Keratinocyte (primary cell): ENCODE measurements around the gene PNKD. TPM values are rescaled to one million over a fixed set of nuclear protein-coding genes. Genes with fewer than 3 reads are reported as not detected.

Experiments
- DNase-seq: peaks from one replicate; pipeline ENCODE4 v3.0.0-alpha.2; 2011; ENCODE audit warnings: low read depth, missing footprints, low spot score
- FAIRE-seq: peaks from 2 replicates; lab custom pipeline; 2011; peaks lifted over from hg19 to GRCh38; lab: Jason Lieb, UNC
- H2AFZ ChIP-seq: 2 replicates; pipeline ENCODE4 v1.6.0; 2012; ENCODE audit warnings: low read length, control low read depth, inconsistent platforms; ENCODE audit not compliant: control insufficient read depth
- H3K27ac ChIP-seq: 2 replicates; pipeline ENCODE4 v1.5.1; 2011; ENCODE audit warnings: low read length; ENCODE audit not compliant: control insufficient read depth, insufficient read depth
- H3K27me3 ChIP-seq: 3 replicates; pipeline ENCODE4 v1.6.0; 2011; ENCODE audit warnings: low read length; ENCODE audit not compliant: control insufficient read depth, insufficient read depth; ENCODE audit errors: extremely low read depth
- H3K36me3 ChIP-seq, 2 experiments: 2 replicates in 1 of 2; 3 replicates in 1 of 2; pipeline ENCODE4 v1.5.1; 2011; ENCODE audit warnings: low read length in 2 of 2, mild to moderate bottlenecking in 1 of 2; ENCODE audit not compliant: control insufficient read depth in 2 of 2, insufficient read depth in 2 of 2; ENCODE audit errors: extremely low read depth in 1 of 2
- H3K4me1 ChIP-seq: 3 replicates; pipeline ENCODE4 v1.5.1; 2011; ENCODE audit warnings: low read length; ENCODE audit not compliant: control insufficient read depth, insufficient read depth; ENCODE audit errors: extremely low read depth
- H3K4me2 ChIP-seq: 3 replicates; pipeline ENCODE4 v1.6.0; 2011; ENCODE audit warnings: low read depth, low read length; ENCODE audit not compliant: control insufficient read depth, insufficient read depth; ENCODE audit errors: extremely low read depth
- H3K4me3 ChIP-seq, 3 experiments: fragments of 200-600 bp in 1 of 3; sonication (generic) in 1 of 3; 2 replicates in 2 of 3; 3 replicates in 1 of 3; pipeline ENCODE4 v1.5.1; 2011 to 2016; ENCODE audit warnings: low read length in 3 of 3, mild to moderate bottlenecking in 3 of 3, control low read depth in 2 of 3, inconsistent platforms in 1 of 3, low read depth in 1 of 3, mixed read lengths in 1 of 3, mixed run types in 1 of 3, moderate library complexity in 1 of 3; ENCODE audit not compliant: control insufficient read depth in 2 of 3, insufficient read depth in 2 of 3; ENCODE audit errors: extremely low read depth in 1 of 3
- H3K79me2 ChIP-seq: 2 replicates; pipeline ENCODE4 v1.6.0; 2012; ENCODE audit warnings: low read length; ENCODE audit not compliant: control insufficient read depth, insufficient read depth
- H3K9ac ChIP-seq: 3 replicates; pipeline ENCODE4 v1.6.0; 2011; ENCODE audit warnings: low read length; ENCODE audit not compliant: control insufficient read depth, insufficient read depth; ENCODE audit errors: extremely low read depth
- H3K9me1 ChIP-seq: 3 replicates; pipeline ENCODE4 v1.6.0; 2011; ENCODE audit warnings: low read length; ENCODE audit not compliant: control insufficient read depth, insufficient read depth; ENCODE audit errors: extremely low read depth
- H3K9me3 ChIP-seq: 2 replicates; pipeline ENCODE4 v1.5.1; 2012; ENCODE audit warnings: low read depth, low read length; ENCODE audit not compliant: control insufficient read depth
- H4K20me1 ChIP-seq: 3 replicates; pipeline ENCODE4 v1.6.0; 2011; ENCODE audit warnings: low read length; ENCODE audit not compliant: control insufficient read depth, insufficient read depth; ENCODE audit errors: extremely low read depth
- EZH2 ChIP-seq: IDR thresholded peaks from one replicate; pipeline ENCODE4 v1.6.1; 2012; ENCODE audit warnings: inconsistent platforms, mild to moderate bottlenecking, low read length, moderate library complexity
- dilution Hi-C: fragments of 300-500 bp; cut with MboI; formaldehyde crosslinking; loops from one replicate; pipeline ENCODE4 v1.7.0; 2020; ENCODE audit warnings: low sequenced_read_pairs; ENCODE audit not compliant: extremely low pct_ligation_motif_present
- polyA plus RNA-seq, 5 experiments: library from polyadenylated mRNA; depleted of rRNA in 3 of 5; stranded (reverse) in 3 of 5; stranded (forward) in 1 of 5; unstranded in 1 of 5; fragments of >200 nt; gene quantifications; 1 replicate in 1 of 5; 2 replicates in 3 of 5; 3 replicates in 1 of 5; pipeline versions ENCODE4 v1.2.1 to v1.2.3, GENCODE V29; 2011 to 2012; ENCODE audit warnings: missing spikeins in 2 of 5, low read depth in 1 of 5, low replicate concordance in 1 of 5
- TF ChIP-seq, protein P1 (sequence below), 3 experiments: IDR thresholded peaks in 1 of 3; conservative IDR thresholded peaks in 1 of 3; optimal IDR thresholded peaks in 1 of 3; 2 replicates in 2 of 3; 3 replicates in 1 of 3; pipeline versions ENCODE3 to v1.5.1; 2011; ENCODE audit warnings: low read length in 3 of 3, mild to moderate bottlenecking in 3 of 3, moderate library complexity in 2 of 3, control low read depth in 1 of 3, inconsistent platforms in 1 of 3; ENCODE audit not compliant: insufficient read depth in 2 of 3; ENCODE audit errors: extremely low read depth in 1 of 3

The PNKD gene
- polyA plus RNA-seq, 1 donor (not counting 4 experiments of a cell fraction or from before 2014, with no cell fraction given): 22.8 TPM

DNA sequence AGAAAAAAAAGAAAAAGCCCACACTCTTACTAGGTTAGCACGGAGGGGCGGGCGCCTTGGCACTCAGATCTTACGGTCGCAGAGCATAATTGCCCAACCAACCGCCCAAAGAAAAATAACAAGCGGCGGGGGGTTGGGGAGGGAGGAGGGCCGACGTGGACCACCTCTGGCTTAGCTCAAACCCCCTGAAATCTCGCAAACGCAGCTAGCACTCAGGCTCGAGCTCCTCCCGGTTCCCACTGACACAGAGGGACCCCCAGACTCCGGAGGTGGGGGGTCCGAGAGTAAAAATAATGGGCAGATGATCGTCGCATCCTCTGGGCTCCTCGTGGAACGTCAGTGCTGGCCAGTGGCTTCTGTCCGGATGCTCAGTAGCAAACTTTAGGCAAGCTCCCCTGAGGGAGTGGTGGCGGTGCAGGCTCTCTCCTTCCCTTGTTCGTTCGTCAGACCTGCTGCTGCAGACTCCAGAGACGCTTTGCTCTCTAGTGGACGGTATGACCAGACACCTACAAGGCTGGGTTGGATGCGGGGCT, 98.4 kb downstream of the PNKD start:
- Histone ChIP-seq H3K9ac (no peak overlapping the region), H3K9me3 (no peaks in the 10 kb centered on the region), H3K79me2 (no peaks in the 10 kb centered on the region), H3K27ac (no peak overlapping the region), H4K20me1 (no peaks in the 10 kb centered on the region), H3K9me1 (no peaks in the 10 kb centered on the region), H2AFZ (no peak overlapping the region), H3K4me2 (no peak overlapping the region), H3K27me3 (no peaks in the 10 kb centered on the region), H3K4me3 (no peak overlapping the region), H3K36me3 (no peaks in the 10 kb centered on the region), H3K4me1 (peaks cover 4% of the 10 kb centered on the region)
- no peak for TF ChIP-seq EZH2
- TF ChIP-seq, protein P1, sequence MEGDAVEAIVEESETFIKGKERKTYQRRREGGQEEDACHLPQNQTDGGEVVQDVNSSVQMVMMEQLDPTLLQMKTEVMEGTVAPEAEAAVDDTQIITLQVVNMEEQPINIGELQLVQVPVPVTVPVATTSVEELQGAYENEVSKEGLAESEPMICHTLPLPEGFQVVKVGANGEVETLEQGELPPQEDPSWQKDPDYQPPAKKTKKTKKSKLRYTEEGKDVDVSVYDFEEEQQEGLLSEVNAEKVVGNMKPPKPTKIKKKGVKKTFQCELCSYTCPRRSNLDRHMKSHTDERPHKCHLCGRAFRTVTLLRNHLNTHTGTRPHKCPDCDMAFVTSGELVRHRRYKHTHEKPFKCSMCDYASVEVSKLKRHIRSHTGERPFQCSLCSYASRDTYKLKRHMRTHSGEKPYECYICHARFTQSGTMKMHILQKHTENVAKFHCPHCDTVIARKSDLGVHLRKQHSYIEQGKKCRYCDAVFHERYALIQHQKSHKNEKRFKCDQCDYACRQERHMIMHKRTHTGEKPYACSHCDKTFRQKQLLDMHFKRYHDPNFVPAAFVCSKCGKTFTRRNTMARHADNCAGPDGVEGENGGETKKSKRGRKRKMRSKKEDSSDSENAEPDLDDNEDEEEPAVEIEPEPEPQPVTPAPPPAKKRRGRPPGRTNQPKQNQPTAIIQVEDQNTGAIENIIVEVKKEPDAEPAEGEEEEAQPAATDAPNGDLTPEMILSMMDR (optimal IDR thresholded peaks at IDR 0.05 in 1 of 3, IDR thresholded peaks at IDR 0.05 in 1 of 3, conservative IDR thresholded peaks at IDR 0.05 in 1 of 3; ENCODE audit: extremely low read depth in 1 of 3, insufficient read depth in 2 of 3, low read length in 3 of 3): no peak
- FAIRE-seq: no peak
- dilution Hi-C loops: no loop called here
- DNase-seq: no peak

DNA sequence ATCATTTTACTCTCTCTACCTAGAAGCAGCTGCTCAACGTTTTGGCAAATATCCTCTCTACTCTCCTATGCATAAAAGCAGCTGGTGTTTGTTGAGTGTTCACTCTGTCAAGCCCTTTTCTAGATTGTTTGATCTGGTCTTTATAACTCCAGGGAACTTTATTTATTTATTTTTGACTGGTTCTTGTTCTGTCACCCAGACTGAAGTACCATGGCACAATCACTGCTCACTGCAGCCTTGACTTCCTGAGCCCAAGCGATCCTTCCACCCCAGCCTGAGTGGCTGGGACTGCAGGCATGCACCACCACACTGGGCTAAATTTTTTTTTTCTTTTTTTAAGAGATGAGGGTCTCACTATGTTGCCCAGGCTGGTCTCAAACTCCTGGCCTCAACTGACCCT, 99.0 kb downstream of the PNKD start:
- no peak overlapping the region for H3K4me2 ChIP-seq
- TF ChIP-seq, protein P1 (optimal IDR thresholded peaks at IDR 0.05 in 1 of 3, IDR thresholded peaks at IDR 0.05 in 1 of 3, conservative IDR thresholded peaks at IDR 0.05 in 1 of 3; ENCODE audit: extremely low read depth in 1 of 3, insufficient read depth in 2 of 3, low read length in 3 of 3): no peak
- no peak for TF ChIP-seq EZH2
- H3K27me3 ChIP-seq: no peaks in the 10 kb centered on the region
- H3K4me3 ChIP-seq: no peak overlapping the region
- no peaks in the 10 kb centered on the region for H3K9me1 ChIP-seq
- H4K20me1 ChIP-seq: no peaks in the 10 kb centered on the region
- no peaks in the 10 kb centered on the region for H3K36me3 ChIP-seq
- H3K27ac ChIP-seq: no peak overlapping the region
- FAIRE-seq (no peak), DNase-seq (no peak)
- H3K9me3 ChIP-seq: no peaks in the 10 kb centered on the region
- no peak overlapping the region for H3K9ac ChIP-seq
- H3K79me2 ChIP-seq: no peaks in the 10 kb centered on the region
- dilution Hi-C loops: no loop called here
- no peak overlapping the region for H2AFZ ChIP-seq
- H3K4me1 ChIP-seq: peaks cover 4% of the 10 kb centered on the region
